HFFc6 (cell line): ENCODE measurements around the gene NEO1. TPM values are rescaled to one million over a fixed set of nuclear protein-coding genes. Genes with fewer than 3 reads are reported as not detected.
"Not testable (repeated sequence)": the region's sequence is repeated elsewhere in the genome, so short reads cannot be mapped to it uniquely, and the experiment has no call there.

ENCODE experiments used
- DNase-seq: peaks from one replicate; pipeline ENCODE4 v3.0.0-alpha.2; 2018
- H3K27ac Mint-ChIP-seq: 2 replicates; pipeline ENCODE4 v1.8.0; 2020; ENCODE audit warnings: mild to moderate bottlenecking, mixed read lengths
- H3K27me3 Mint-ChIP-seq: 2 replicates; pipeline ENCODE4 v1.8.0; 2021; ENCODE audit warnings: mild to moderate bottlenecking, moderate library complexity, mixed read lengths; ENCODE audit not compliant: insufficient read depth
- H3K36me3 Mint-ChIP-seq: 2 replicates; pipeline ENCODE4 v1.8.0; 2021; ENCODE audit warnings: low read depth, mixed read lengths
- H3K4me1 Mint-ChIP-seq: 2 replicates; pipeline ENCODE4 v1.8.0; 2020; ENCODE audit warnings: low read depth, mixed read lengths
- H3K4me3 Mint-ChIP-seq: 2 replicates; pipeline ENCODE4 v1.8.0; 2020; ENCODE audit warnings: mild to moderate bottlenecking, moderate library complexity, mixed read lengths
- H3K9me3 Mint-ChIP-seq: 2 replicates; pipeline ENCODE4 v1.8.0; 2020; ENCODE audit warnings: mild to moderate bottlenecking, mixed read lengths
- total RNA-seq, 6 experiments: library from RNA; stranded (reverse); fragmentation: NEBNext Ultra II Directional; extraction: Animal tissue kit (Norgen Biotek cat#: 25700); gene quantifications; 2 replicates in 1 of 6; 3 replicates in 5 of 6; pipeline ENCODE4 v1.2.3, GENCODE V29; 2021
- TF ChIP-seq, protein P1 (sequence below): fragments of 200-600 bp; sonication (generic); IDR thresholded peaks from 2 replicates; pipeline ENCODE4 v1.5.0; 2021; ENCODE audit warnings: antibody characterized with exemption, mild to moderate bottlenecking

Gene NEO1
- total RNA-seq, 6 experiments from 2014 or later: 6.4 to 20.3 (median 16.3) TPM

DNA sequence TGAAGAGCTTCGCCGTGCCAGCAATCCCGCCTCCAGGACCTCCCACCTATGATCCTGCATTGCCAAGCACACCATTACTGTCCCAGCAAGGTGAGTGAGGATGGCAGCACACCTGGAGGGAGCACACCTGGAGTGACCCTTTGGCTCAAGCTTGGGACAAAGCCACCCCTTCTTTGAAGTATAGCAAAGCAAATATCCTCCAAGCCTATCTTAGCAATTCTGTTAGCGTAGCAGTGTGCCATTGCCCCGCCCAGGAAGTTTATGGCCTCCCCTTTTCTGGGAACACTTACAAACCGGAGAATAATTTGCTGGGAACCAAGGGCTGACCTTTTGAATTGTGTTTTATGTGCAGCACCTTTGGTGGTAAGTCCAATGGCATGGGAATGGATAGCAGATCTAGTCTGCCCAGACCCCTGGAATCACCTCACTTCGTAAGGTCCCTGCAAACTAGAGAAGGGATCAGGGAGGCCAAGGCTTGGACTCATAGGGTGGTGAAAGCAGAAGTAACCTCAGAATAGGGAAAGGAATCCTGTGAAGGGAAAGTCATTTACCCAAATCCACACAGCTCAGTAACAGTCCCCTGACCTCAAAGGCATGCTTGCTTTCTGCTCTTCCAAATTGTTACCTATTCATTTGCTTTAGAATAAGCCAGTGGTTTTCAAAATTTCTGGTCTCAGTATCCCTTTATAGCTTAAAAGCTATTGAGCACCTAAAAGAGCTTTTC is 246.4 kb downstream of the NEO1 start:
- TF ChIP-seq, protein P1, sequence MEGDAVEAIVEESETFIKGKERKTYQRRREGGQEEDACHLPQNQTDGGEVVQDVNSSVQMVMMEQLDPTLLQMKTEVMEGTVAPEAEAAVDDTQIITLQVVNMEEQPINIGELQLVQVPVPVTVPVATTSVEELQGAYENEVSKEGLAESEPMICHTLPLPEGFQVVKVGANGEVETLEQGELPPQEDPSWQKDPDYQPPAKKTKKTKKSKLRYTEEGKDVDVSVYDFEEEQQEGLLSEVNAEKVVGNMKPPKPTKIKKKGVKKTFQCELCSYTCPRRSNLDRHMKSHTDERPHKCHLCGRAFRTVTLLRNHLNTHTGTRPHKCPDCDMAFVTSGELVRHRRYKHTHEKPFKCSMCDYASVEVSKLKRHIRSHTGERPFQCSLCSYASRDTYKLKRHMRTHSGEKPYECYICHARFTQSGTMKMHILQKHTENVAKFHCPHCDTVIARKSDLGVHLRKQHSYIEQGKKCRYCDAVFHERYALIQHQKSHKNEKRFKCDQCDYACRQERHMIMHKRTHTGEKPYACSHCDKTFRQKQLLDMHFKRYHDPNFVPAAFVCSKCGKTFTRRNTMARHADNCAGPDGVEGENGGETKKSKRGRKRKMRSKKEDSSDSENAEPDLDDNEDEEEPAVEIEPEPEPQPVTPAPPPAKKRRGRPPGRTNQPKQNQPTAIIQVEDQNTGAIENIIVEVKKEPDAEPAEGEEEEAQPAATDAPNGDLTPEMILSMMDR: no peak
- Mint-ChIP-seq H3K9me3 (no peaks in the 10 kb centered on the region), H3K27me3 (peaks cover 7% of the 10 kb centered on the region), H3K27ac (no peak overlapping the region), H3K36me3 (no peaks in the 10 kb centered on the region), H3K4me3 (no peak overlapping the region), H3K4me1 (no peaks in the 10 kb centered on the region; the same call in 1 of the 2 replicates)
- DNase-seq: no peak

DNA sequence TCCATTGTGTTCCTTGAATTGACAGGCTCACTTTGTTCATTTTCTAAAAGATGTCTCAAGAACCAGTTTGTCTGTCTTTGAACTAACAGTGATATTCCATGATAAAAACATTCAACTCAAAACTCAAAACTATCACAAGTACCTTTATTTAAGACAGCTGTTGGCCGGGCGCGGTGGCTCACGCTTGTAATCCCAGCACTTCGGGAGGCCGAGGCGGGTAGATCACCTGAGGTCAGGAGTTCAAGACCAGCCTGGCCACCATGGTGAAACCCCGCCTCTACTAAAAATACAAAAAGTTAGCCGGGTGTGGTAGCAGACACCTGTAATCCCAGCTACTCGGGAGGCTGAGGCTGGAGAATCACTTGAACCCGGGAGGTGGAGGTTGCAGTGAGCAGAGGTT is 248.0 kb downstream of the NEO1 start:
- not testable (repeated sequence) for DNase-seq

DNA sequence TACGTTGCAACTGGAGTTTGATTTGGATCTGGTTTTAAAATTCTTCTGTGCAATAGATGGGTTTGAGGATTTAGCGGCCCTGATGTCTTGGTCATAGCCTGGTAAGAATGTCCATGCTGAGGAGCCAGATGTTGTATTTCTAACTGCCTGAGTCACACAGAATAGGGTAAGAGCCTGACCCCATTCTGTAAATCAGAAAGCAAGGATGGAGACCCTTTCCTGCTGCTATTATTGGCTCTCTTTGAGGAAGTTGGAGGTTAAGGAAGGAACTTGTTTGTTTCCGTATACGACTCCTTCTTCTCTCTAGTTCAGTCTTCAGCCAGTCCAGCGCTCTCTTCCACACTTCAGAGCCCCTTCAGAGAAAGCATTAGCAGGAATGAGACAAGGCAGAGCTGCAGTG is 251.4 kb downstream of the NEO1 start:
- TF ChIP-seq, protein P1: no peak
- peaks cover 7% of the 10 kb centered on the region for H3K27me3 Mint-ChIP-seq

More for the DNA sequence above, 248.0 kb downstream of the NEO1 start:
- H3K27ac Mint-ChIP-seq, H3K4me1 Mint-ChIP-seq, H3K27me3 Mint-ChIP-seq, H3K4me3 Mint-ChIP-seq, H3K9me3 Mint-ChIP-seq, H3K36me3 Mint-ChIP-seq: not testable (repeated sequence)

DNA sequence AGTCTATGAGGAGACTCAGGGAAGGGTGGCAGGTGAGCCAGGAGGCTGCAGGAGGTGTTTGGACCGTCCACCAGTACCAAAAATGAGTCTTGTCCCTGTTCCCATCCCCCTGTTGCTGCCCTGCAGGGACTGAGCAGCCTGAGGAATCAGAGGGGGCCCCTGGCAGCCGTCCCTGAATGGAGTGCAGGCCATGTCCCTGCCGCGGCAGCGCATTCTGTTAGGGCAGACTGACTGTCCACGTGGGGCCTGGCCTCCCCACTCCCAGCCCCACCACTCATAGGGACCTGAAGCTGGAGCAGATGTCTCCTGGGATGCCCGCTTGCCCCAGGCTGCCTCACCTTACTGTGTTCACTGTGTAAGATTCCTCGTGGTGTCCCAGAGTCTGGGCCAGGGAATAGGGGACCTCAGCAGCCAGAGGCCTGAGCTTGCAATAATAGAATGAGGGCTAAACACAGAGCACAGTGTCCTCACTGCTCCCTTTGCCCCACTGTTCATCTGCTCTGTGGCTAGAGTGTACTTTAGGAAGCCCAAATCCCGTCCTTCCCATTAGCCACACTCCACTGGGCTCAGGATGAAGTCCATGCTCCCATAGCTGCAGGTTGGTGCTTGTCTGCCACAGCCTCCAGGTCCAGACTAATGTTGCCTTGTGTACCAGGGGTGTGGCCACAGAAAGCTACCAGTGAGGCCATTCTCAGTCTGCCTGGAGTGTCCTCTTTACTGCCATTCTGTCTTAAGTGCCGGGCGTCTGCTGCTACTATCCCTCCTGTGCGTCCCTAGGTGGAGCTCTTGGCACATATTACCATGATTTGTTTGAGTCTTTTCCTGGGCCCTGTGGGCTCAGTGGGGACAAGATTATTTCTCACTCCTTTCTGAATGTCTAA is 253.3 kb downstream of the NEO1 start:
- peaks cover 4% of the 10 kb centered on the region for H3K27me3 Mint-ChIP-seq
- no peaks in the 10 kb centered on the region for H3K9me3 Mint-ChIP-seq
- H3K27ac Mint-ChIP-seq: no peak overlapping the region
- peak; percentile 71 for DNase-seq
- no peaks in the 10 kb centered on the region for H3K36me3 Mint-ChIP-seq
- TF ChIP-seq, protein P1: peak; percentile 75
- no peak overlapping the region for H3K4me3 Mint-ChIP-seq
- no peaks in the 10 kb centered on the region for H3K4me1 Mint-ChIP-seq

More for the DNA sequence above, 251.4 kb downstream of the NEO1 start:
- no peak overlapping the region for H3K4me3 Mint-ChIP-seq
- no peak overlapping the region for H3K27ac Mint-ChIP-seq
- DNase-seq: no peak
- no peaks in the 10 kb centered on the region for H3K9me3 Mint-ChIP-seq
- no peaks in the 10 kb centered on the region; the same call in 1 of the 2 replicates for H3K4me1 Mint-ChIP-seq
- H3K36me3 Mint-ChIP-seq: no peaks in the 10 kb centered on the region

DNA sequence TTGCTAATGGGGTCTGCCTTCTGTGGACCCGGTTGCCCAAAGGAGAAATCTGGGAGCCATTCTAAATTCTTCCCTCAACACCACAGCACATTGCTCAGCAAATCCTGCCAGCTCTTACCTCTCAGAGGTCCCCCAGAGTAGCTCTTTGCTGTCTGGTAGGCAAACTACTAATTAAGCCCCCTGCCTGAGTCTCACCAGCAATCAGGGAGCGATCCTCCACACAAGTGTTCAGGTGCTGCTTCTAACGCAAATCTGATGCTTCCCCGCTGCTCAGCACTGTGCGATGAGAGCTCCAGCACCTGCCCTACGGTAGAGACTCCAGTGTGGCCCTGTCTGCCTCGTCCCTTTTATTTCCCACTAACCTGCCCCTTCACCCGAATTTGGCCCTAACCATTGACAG is 256.0 kb downstream of the NEO1 start:
- H3K27ac Mint-ChIP-seq: no peak overlapping the region
- TF ChIP-seq, protein P1: no peak
- H3K27me3 Mint-ChIP-seq: peaks cover 4% of the 10 kb centered on the region
- no peaks in the 10 kb centered on the region for H3K36me3 Mint-ChIP-seq
- H3K9me3 Mint-ChIP-seq: no peaks in the 10 kb centered on the region
- H3K4me3 Mint-ChIP-seq: no peak overlapping the region
- DNase-seq: no peak
- H3K4me1 Mint-ChIP-seq: no peaks in the 10 kb centered on the region

DNA sequence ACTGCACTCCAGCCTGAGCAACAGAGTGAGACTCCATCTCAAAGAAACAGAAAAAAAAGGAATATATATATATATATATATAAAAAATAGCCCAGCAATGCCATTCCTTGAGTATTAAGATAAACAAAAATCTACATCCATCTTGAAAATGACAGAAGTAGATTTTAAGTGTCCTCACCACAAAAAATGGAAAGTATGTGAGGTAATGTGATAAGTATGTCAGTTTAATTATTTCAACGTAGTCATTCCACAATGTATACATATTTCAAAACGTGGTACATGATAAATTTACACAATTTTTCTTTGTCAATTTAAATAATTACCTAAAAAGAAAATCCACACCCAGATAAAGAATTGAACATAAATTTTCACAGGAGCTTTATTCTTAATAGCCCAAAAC is 261.6 kb downstream of the NEO1 start:
- Mint-ChIP-seq H3K9me3 (no peaks in the 10 kb centered on the region), H3K27ac (no peak overlapping the region), H3K27me3 (peaks cover 15% of the 10 kb centered on the region), H3K36me3 (no peaks in the 10 kb centered on the region), H3K4me1 (no peaks in the 10 kb centered on the region), H3K4me3 (no peak overlapping the region)
- TF ChIP-seq, protein P1: no peak
- no peak for DNase-seq
